ENCODE results near the gene SPAG4.

DNA sequence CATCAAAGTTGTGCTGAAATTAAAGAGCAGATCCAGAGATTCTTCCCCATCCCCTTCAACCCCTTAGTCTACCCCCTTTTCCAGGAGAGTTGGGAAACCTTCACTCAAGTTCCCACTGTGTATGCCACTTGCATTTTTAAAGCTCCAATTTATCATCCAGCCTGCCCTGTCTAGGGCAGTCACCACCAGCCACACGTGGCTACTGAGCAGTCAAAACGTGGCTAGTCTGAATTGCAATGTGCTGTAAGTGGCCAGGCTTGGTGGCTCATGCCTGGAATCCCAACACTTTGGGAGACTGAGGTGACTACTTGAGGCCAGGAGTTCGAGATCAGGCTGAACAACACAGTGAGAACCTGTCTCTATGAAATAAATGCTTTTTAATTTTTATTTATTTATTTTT lies 38.8 kb upstream of the SPAG4 start:
- no peak for TF ChIP-seq EZH2 (IDR thresholded peaks at IDR 0.05; ENCODE audit: low read depth)
- TF ChIP-seq, protein P1, sequence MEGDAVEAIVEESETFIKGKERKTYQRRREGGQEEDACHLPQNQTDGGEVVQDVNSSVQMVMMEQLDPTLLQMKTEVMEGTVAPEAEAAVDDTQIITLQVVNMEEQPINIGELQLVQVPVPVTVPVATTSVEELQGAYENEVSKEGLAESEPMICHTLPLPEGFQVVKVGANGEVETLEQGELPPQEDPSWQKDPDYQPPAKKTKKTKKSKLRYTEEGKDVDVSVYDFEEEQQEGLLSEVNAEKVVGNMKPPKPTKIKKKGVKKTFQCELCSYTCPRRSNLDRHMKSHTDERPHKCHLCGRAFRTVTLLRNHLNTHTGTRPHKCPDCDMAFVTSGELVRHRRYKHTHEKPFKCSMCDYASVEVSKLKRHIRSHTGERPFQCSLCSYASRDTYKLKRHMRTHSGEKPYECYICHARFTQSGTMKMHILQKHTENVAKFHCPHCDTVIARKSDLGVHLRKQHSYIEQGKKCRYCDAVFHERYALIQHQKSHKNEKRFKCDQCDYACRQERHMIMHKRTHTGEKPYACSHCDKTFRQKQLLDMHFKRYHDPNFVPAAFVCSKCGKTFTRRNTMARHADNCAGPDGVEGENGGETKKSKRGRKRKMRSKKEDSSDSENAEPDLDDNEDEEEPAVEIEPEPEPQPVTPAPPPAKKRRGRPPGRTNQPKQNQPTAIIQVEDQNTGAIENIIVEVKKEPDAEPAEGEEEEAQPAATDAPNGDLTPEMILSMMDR (conservative IDR thresholded peaks at IDR 0.05), result no peak

Data from PC-9 (cell line).